ENCODE data around the gene TMED6.

The TMED6 gene

GRCh38 chr16:69324013-69324531 lies 27.5 kb downstream of the TMED6 start:
- DNase-seq (ENCODE audit: low spot score), result peak; percentile 19

GRCh38 chr16:69323415-69323814 lies 28.2 kb downstream of the TMED6 start:
- DNase-seq (ENCODE audit: low spot score), result no peak

- peak; percentile 6 for DNase-seq (ENCODE audit: low spot score)
Observed at GRCh38 chr16:69322343-69322742, 29.2 kb downstream of the TMED6 start.

GRCh38 chr16:69321080-69321479 lies 30.5 kb downstream of the TMED6 start:
- DNase-seq (ENCODE audit: low spot score), result no peak

GRCh38 chr16:69320740-69321073 lies 30.9 kb downstream of the TMED6 start:
- DNase-seq (ENCODE audit: low spot score), result no peak

GRCh38 chr16:69319826-69320739 lies 31.5 kb downstream of the TMED6 start:
- no peak for DNase-seq (ENCODE audit: low spot score)

GRCh38 chr16:69319381-69319780 lies 32.2 kb downstream of the TMED6 start:
- no peak for DNase-seq (ENCODE audit: low spot score)

- DNase-seq (ENCODE audit: low spot score), result no peak
Observed at GRCh38 chr16:69318911-69319289, 32.7 kb downstream of the TMED6 start.

- DNase-seq (ENCODE audit: low spot score), result no peak
Observed at GRCh38 chr16:69318177-69318910, 33.2 kb downstream of the TMED6 start.

- DNase-seq (ENCODE audit: low spot score), result no peak
Observed at GRCh38 chr16:69316595-69317034, 35.0 kb downstream of the TMED6 start.

GRCh38 chr16:69315486-69316311 lies 35.9 kb downstream of the TMED6 start:
- no peak for DNase-seq (ENCODE audit: low spot score)

- DNase-seq (ENCODE audit: low spot score), result no peak
Observed at GRCh38 chr16:69314534-69314933, 37.1 kb downstream of the TMED6 start.

- DNase-seq (ENCODE audit: low spot score), result no peak
Observed at GRCh38 chr16:69313469-69313868, 38.1 kb downstream of the TMED6 start.

- DNase-seq (ENCODE audit: low spot score), result peak; percentile 69
Observed at GRCh38 chr16:69311533-69312387, 39.8 kb downstream of the TMED6 start.

- DNase-seq (ENCODE audit: low spot score), result peak; percentile 99
Observed at GRCh38 chr16:69310653-69311532, 40.7 kb downstream of the TMED6 start, which contains the start of gene VPS4A. TSS of gene VPS4A (plus strand) at chr16:69311350. CDS start at chr16:69311512, 162 bp downstream.

GRCh38 chr16:69309316-69309715 lies 42.3 kb downstream of the TMED6 start:
- DNase-seq (ENCODE audit: low spot score), result no peak

GRCh38 chr16:69307856-69308255 lies 43.7 kb downstream of the TMED6 start:
- no peak for DNase-seq (ENCODE audit: low spot score)

- no peak for DNase-seq (ENCODE audit: low spot score)
Observed at GRCh38 chr16:69307091-69307490, 44.5 kb downstream of the TMED6 start.

- DNase-seq (ENCODE audit: low spot score), result peak; percentile 10
Observed at GRCh38 chr16:69306031-69306430, 45.6 kb downstream of the TMED6 start.

GRCh38 chr16:69302301-69302700 lies 49.3 kb downstream of the TMED6 start:
- DNase-seq (ENCODE audit: low spot score), result no peak

Measured in AG20443 (cell line).